ENCODE data around the gene DNAJC12.
"Not testable (repeated sequence)": the region's sequence is repeated elsewhere in the genome, so short reads cannot be mapped to it uniquely, and the experiment has no call there.

DNAJC12 gene

GRCh38 chr10:67790534-67791408 lies 47.2 kb downstream of the DNAJC12 start:
- DNase-seq = no peak

DNA sequence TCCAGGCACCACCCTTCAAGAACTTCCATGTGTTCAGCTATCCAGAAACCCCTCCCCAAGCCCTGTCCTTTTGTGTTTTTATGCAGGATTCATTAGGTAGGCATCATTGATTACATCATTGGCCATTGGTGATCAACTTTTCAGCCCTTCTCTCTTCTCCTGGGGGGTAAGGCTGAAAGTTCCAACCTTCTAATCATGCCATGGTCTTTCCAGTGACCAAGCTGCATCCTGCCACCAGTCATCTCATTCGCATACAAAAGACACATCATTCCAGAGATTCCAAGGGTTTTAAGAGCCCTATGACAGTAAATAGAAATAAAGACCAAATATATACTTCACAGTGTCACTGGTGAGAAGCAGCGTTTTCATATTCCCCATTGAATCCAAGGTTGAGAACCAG lies 48.2 kb downstream of the DNAJC12 start:
- DNase-seq = no peak

GRCh38 chr10:67788028-67788886 lies 49.7 kb downstream of the DNAJC12 start:
- DNase-seq = peak; percentile 79

- DNase-seq = no peak
Measured at GRCh38 chr10:67785098-67785497, 52.9 kb downstream of the DNAJC12 start.

GRCh38 chr10:67784474-67784873 lies 53.5 kb downstream of the DNAJC12 start:
- no peak for DNase-seq

DNA sequence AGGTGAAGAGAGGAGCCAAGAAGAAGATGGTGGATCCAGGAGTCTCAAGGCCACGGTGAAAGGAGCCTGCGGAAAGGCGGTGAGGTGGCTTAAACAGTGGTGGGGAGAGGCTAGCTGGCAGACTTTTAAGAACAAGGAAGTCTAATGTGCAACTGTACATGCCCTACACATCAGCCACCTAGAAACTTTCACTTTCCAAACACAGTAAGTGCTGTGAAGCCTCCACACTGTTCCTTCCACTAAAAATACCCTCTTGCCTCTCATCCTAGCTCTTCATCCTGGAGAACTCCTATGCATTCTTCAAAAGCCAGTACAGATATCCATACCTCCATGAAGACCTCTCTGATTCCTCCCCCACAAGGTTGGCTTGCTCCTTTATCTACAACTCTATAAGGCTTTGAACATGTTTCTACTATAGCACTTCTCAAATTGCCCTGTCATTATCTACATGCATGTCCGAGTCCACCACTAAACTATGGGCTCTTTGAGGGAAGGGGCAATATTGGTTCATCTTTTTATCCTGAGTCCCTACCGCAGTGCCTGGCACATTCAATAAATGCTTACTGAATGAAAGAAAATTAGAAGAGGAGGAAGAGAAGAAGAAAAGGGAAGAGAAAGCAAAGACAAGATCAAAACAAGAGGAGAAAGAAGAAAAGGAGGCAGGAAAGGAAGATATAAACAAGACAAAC lies 54.2 kb downstream of the DNAJC12 start:
- no peak for DNase-seq

DNA sequence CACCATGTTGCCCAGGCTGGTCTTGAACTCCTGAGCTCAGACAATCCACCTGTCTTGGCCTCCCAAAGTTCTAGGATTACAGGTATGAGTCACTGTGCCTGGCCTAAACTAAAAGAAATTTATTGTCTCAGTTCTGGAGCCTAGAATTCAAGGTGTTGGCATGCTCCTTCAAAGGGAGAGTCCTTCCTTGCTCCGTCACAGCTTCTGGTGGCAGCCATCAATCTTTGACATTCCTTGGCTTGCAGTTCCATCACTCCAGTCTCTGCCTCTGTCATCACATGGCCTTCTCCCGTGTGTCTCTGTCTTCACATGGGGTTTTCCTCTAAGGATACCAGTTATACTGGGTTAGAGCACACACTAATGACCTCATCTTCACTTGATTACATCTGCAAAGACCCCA lies 55.5 kb downstream of the DNAJC12 start:
- no peak for DNase-seq

DNA sequence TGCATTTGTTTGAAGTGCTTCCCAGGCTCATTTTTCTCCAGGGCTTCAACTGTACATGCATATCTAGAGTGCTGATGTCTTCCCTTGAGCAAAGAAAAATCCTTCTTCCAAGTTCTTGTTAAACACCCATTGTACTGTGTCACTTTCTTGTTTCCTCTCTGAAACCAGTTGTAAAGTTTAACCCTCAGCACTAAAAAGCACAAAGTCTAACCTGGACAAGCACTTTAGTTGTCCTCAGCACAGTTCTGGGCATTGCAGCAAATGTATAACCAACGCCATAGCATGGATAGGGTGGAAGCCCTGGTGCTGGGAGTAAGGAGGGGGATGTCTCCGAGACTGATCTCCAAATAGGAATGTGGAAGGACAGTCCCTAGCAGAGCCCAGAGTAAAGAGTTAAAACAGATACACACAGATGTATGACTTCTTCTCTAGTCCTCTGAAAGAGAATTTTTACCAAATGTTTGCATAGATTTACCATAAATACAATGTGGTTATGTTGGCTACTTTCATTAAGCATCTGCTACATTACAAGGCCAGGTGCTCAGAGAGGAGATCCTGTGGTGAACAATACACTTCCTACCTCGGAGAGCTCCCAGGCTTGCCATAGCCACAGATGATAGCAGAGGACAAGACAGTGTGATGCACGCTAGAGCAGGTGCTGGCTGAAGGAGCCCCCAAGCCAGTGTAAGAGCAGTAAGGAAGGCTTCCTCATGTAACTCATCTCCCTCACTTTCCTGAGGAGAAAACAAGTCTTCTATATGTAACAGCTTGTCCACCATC lies 57.0 kb downstream of the DNAJC12 start:
- DNase-seq = no peak

- DNase-seq = not testable (repeated sequence)
Measured at GRCh38 chr10:67780204-67780621, 57.8 kb downstream of the DNAJC12 start.

GRCh38 chr10:67779465-67780203 lies 58.4 kb downstream of the DNAJC12 start:
- DNase-seq = peak; percentile 82

GRCh38 chr10:67776371-67776770 lies 61.6 kb downstream of the DNAJC12 start:
- no peak for DNase-seq

GRCh38 chr10:67775279-67775678 lies 62.7 kb downstream of the DNAJC12 start:
- no peak for DNase-seq

GRCh38 chr10:67772894-67773511 lies 65.0 kb downstream of the DNAJC12 start:
- no peak for DNase-seq

GRCh38 chr10:67772151-67772550 lies 65.8 kb downstream of the DNAJC12 start:
- no peak for DNase-seq

- no peak for DNase-seq
Measured at GRCh38 chr10:67771200-67771599, 66.8 kb downstream of the DNAJC12 start.

DNA sequence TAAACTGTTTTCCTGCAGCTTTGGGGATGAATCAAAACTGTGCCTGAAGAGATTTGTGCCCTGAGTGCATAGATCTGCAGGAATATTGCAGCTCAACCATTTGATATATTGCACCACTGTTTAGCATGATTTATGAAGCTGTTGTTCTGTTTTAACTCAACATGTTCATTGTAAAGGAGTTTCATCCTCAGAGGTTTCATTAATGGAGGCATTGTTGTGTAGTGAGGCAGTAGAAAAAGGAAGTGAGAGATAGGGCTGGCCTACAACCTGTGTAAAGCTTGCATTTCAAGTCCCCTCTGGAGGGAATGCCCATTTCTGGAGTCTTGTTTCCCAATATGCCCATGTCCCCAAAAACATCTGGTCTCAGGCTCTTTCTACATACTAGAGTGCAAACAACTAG lies 67.5 kb downstream of the DNAJC12 start:
- DNase-seq = no peak

GRCh38 chr10:67767244-67767643 lies 70.7 kb downstream of the DNAJC12 start:
- DNase-seq = no peak

DNA sequence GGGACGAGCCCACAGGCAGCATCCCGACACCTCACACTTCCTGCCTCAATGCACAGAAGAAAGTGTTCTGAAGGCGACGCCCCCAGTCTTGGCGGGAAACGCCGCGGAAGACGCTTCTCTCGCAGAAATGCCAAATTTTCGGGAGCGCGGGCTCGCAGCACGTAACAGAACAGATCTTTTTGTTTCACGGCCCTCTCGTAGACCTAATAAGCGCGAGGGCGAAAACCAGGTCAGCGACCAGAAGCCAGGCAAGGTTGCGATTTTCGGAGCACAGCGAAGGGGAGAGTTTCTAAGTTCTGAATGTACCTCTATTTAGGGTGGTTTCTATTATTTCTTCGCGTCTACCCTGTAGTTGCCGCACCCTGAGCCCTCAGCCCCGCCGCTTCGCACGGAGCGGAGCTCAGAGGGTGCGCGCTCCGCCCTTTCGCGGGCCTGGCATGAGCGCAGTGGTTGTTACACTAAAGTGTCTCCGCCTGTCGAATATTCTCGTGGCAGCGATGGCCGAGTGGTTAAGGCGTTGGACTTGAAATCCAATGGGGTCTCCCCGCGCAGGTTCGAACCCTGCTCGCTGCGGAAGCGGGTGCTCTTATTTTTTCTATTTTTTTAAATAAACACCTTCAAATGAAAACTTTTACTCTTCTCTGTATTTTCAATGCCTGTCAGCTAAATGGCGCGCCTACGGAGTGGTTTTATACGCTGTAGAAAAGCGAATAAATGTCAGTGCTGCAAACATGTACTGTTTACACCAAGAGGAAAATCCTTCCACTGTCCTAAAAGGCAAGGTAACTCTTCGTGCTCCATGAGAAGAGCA lies 73.8 kb downstream of the DNAJC12 start:
- DNase-seq = peak; percentile 94

GRCh38 chr10:67763499-67764011 lies 74.4 kb downstream of the DNAJC12 start:
- peak; percentile 87 for DNase-seq

DNA sequence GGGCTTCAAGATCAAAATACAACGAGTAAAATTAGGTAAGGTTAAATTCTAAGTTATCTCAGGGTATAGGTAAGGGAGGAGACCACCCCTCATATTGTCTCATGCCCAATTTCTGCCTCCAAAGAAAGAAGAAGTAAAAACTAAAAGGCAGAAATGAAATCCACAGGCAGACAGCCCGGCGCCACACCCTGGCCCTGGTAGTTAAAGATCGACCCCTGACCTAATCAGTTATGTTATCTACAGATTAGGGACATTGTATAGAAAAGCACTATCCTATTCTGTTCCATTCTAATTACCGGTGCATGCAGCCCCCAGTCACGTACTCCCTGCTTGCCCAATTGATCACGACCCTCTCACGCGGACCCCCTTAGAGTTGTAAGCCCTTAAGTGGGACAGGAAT lies 75.4 kb downstream of the DNAJC12 start:
- not testable (repeated sequence) for DNase-seq

All from CD4-positive, alpha-beta T cell treated with Interleukin-6 for 4 hours (primary cell).